ENCODE results near the gene CLEC4A.
"Not testable (repeated sequence)": the region's sequence is repeated elsewhere in the genome, so short reads cannot be mapped to it uniquely, and the experiment has no call there.

The CLEC4A gene

GRCh38 chr12:8146442-8146771 is 23.0 kb downstream of the CLEC4A start:
- Histone ChIP-seq H3K79me2 (no peaks in the 10 kb centered on the region), H3K36me3 (ENCODE audit: control insufficient read depth, insufficient read depth, low read length) (no peaks in the 10 kb centered on the region), H3K27ac (no peak overlapping the region), H2AFZ (no peak overlapping the region), H3K4me2 (ENCODE audit: low read length) (no peak overlapping the region), H3K9ac (no peak overlapping the region), H3K4me1 (no peaks in the 10 kb centered on the region), H3K27me3 (ENCODE audit: control insufficient read depth, insufficient read depth, low read length) (no peaks in the 10 kb centered on the region), H3K9me3 (ENCODE audit: control insufficient read depth, low read length) (no peaks in the 10 kb centered on the region), H3K4me3 (ENCODE audit: low read depth, low read length) (no peak overlapping the region)
- TF ChIP-seq, protein P1, sequence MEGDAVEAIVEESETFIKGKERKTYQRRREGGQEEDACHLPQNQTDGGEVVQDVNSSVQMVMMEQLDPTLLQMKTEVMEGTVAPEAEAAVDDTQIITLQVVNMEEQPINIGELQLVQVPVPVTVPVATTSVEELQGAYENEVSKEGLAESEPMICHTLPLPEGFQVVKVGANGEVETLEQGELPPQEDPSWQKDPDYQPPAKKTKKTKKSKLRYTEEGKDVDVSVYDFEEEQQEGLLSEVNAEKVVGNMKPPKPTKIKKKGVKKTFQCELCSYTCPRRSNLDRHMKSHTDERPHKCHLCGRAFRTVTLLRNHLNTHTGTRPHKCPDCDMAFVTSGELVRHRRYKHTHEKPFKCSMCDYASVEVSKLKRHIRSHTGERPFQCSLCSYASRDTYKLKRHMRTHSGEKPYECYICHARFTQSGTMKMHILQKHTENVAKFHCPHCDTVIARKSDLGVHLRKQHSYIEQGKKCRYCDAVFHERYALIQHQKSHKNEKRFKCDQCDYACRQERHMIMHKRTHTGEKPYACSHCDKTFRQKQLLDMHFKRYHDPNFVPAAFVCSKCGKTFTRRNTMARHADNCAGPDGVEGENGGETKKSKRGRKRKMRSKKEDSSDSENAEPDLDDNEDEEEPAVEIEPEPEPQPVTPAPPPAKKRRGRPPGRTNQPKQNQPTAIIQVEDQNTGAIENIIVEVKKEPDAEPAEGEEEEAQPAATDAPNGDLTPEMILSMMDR (IDR thresholded peaks at IDR 0.05): no peak

- Histone ChIP-seq H3K9ac (no peak overlapping the region), H3K9me3 (ENCODE audit: control insufficient read depth, low read length) (no peaks in the 10 kb centered on the region), H3K79me2 (no peaks in the 10 kb centered on the region), H3K4me3 (ENCODE audit: low read depth, low read length) (no peak overlapping the region), H3K4me2 (ENCODE audit: low read length) (no peak overlapping the region), H3K4me1 (no peaks in the 10 kb centered on the region), H3K27ac (no peak overlapping the region), H2AFZ (no peak overlapping the region), H3K27me3 (ENCODE audit: control insufficient read depth, insufficient read depth, low read length) (no peaks in the 10 kb centered on the region), H3K36me3 (ENCODE audit: control insufficient read depth, insufficient read depth, low read length) (no peaks in the 10 kb centered on the region)
- TF ChIP-seq, protein P1 (IDR thresholded peaks at IDR 0.05): no peak
These were observed 31.1 kb downstream of the CLEC4A start for GRCh38 chr12:8154526-8154925.

- Histone ChIP-seq H3K4me2 (ENCODE audit: low read length) (no peak overlapping the region), H3K4me3 (ENCODE audit: low read depth, low read length) (no peak overlapping the region), H2AFZ (no peak overlapping the region), H3K9ac (no peak overlapping the region), H3K9me3 (ENCODE audit: control insufficient read depth, low read length) (no peaks in the 10 kb centered on the region), H3K36me3 (ENCODE audit: control insufficient read depth, insufficient read depth, low read length) (no peaks in the 10 kb centered on the region), H3K27me3 (ENCODE audit: control insufficient read depth, insufficient read depth, low read length) (no peaks in the 10 kb centered on the region), H3K27ac (no peak overlapping the region), H3K79me2 (no peaks in the 10 kb centered on the region), H3K4me1 (no peaks in the 10 kb centered on the region)
- TF ChIP-seq, protein P1 (IDR thresholded peaks at IDR 0.05): no peak
These were observed 33.0 kb downstream of the CLEC4A start for GRCh38 chr12:8156416-8156815.

DNA sequence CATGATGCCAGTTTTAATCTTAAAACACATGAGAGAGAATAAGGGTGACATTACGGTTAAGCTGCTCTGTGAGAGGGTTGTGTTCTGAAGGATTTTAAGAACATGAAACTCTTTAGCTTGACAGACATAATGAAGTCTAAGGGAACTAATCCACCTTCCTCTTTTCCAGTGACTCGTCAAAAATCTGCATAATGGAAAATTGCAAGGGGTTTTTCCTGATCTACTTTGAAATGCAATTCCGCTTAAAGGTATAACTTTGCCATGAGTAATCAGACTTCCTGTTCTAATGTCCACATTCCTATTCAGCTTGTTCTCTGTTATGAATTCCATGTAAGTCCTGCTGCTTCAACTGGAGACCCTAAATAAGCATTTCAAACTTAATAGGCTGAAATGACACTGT is 33.4 kb downstream of the CLEC4A start, which contains the start of gene ZNF705A:
Gene ZNF705A, plus strand, starts transcription at position 171 of the 400 bp plus-strand sequence. CDS start 15,611 bp downstream, outside the sequence.
- Histone ChIP-seq H2AFZ (no peak within 1 kb of the TSS), H3K36me3 (ENCODE audit: control insufficient read depth, insufficient read depth, low read length) (no peaks in the 10 kb centered on the region), H3K27me3 (ENCODE audit: control insufficient read depth, insufficient read depth, low read length) (no peaks in the 10 kb centered on the region), H3K9me3 (ENCODE audit: control insufficient read depth, low read length) (no peaks in the 10 kb centered on the region), H3K4me1 (no peaks in the 10 kb centered on the region), H3K27ac (no peak within 1 kb of the TSS), H3K4me3 (ENCODE audit: low read depth, low read length) (no peak within 1 kb of the TSS), H3K79me2 (no peaks in the 10 kb centered on the region), H3K4me2 (ENCODE audit: low read length) (no peak within 1 kb of the TSS), H3K9ac (no peak within 1 kb of the TSS)
- TF ChIP-seq, protein P1 (IDR thresholded peaks at IDR 0.05): no peak

DNA sequence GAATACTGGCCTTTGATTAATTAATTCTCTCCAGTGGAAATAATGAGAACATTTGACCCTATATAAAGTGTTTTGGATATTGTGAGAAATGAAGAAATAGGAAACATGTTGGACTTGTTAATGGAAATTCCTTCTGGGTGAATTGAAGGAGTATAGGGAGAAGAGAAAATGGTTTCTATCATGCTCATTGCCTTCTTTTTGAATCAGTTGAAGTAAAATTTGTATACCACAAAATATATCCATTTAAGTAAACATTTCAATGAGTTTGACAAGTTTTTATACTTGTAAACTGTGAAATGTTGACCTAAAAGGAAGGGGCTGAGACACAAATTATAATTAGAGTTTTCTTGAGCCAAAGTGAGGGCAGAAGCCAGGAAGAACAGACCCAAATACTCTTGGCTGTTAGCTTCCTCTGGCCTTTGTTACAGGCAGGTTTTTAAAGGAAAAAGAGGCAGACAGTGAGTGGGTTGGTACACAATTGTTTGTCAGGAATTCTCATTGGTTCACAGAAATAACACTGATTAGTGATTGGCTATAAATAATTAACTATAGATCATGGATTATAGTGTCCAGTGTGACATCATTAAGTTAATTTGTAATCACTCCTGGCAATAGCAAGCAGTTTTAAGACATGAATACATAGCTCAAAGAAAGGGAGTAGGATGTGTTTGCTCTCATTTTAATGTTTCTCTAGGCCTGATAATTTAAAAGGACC is 34.2 kb downstream of the CLEC4A start:
- no peak overlapping the region for H3K27ac ChIP-seq
- no peaks in the 10 kb centered on the region for H3K9me3 ChIP-seq (ENCODE audit: control insufficient read depth, low read length)
- H3K9ac ChIP-seq: no peak overlapping the region
- H3K4me1 ChIP-seq: no peaks in the 10 kb centered on the region
- TF ChIP-seq, protein P1 (IDR thresholded peaks at IDR 0.05): no peak
- H3K36me3 ChIP-seq (ENCODE audit: control insufficient read depth, insufficient read depth, low read length): no peaks in the 10 kb centered on the region
- H3K4me3 ChIP-seq (ENCODE audit: low read depth, low read length): no peak overlapping the region
- no peaks in the 10 kb centered on the region for H3K79me2 ChIP-seq
- no peak overlapping the region for H3K4me2 ChIP-seq (ENCODE audit: low read length)
- no peaks in the 10 kb centered on the region for H3K27me3 ChIP-seq (ENCODE audit: control insufficient read depth, insufficient read depth, low read length)
- H2AFZ ChIP-seq: no peak overlapping the region

- not testable (repeated sequence) for H3K27ac ChIP-seq; H3K9ac ChIP-seq; H3K4me2 ChIP-seq (ENCODE audit: low read length); H3K79me2 ChIP-seq; H3K36me3 ChIP-seq (ENCODE audit: control insufficient read depth, insufficient read depth, low read length); H3K27me3 ChIP-seq (ENCODE audit: control insufficient read depth, insufficient read depth, low read length); H3K4me3 ChIP-seq (ENCODE audit: low read depth, low read length); H3K9me3 ChIP-seq (ENCODE audit: control insufficient read depth, low read length)
- H3K4me1 ChIP-seq: peaks cover 15% of the 10 kb centered on the region
- peak overlapping the region; percentile 47 for H2AFZ ChIP-seq
These were observed 49.5 kb downstream of the CLEC4A start for GRCh38 chr12:8172911-8173310.

Data from parathyroid adenoma (tissue), 2 donors.